A549 (cell line): Measurements from ENCODE around the gene DPEP2.

ENCODE experiments used
- NFE2L2 ChIP-seq: fragments of 150-350 bp; conservative IDR thresholded peaks from 2 replicates; pipeline ENCODE4 v1.6.1; 2014; ENCODE audit warnings: low read length
- TF ChIP-seq, protein P1 (sequence below): fragments of >200 bp; sonication (Bioruptor Twin); formaldehyde crosslinking; IDR thresholded peaks from 3 replicates; pipeline ENCODE4 v1.5.1; 2016
- TF ChIP-seq, protein P2 (sequence below): IDR thresholded peaks from 2 replicates; pipeline ENCODE4 v1.6.1; 2012

DNA sequence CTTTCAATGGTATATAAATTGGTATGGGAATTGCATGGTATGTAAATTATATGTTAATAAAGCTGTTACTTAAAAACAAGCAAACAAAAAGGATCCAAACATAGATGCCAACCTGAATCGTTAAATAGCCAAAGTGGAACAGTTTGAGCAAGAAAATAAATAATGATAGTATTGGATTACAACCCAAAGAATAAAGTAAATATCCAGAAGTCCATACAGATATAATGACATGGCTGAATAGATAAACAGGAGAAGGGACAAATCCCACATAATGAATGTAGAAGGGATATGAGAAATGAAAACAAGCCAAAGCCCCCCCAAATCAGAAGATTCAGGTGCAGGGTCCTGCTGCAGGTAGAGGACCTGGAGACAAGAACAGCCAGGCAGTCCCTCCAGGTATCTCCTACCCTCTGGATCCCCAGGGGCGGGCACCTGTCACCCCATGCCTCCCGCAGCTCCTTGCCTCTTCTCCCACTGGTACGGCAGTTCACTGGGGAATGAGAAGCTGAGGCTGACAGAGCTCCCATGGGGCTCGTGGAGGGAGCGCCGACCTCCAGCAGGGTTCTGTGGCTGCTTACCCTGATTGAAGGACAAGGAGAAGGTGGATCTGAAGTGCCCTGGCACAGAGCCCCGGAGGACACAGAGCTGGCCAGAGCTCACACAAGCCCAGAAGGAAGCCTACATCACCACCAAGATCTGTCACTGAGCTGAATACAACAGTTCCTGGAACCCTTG lies 45.5 kb downstream of the DPEP2 start:
- TF ChIP-seq, protein P1, sequence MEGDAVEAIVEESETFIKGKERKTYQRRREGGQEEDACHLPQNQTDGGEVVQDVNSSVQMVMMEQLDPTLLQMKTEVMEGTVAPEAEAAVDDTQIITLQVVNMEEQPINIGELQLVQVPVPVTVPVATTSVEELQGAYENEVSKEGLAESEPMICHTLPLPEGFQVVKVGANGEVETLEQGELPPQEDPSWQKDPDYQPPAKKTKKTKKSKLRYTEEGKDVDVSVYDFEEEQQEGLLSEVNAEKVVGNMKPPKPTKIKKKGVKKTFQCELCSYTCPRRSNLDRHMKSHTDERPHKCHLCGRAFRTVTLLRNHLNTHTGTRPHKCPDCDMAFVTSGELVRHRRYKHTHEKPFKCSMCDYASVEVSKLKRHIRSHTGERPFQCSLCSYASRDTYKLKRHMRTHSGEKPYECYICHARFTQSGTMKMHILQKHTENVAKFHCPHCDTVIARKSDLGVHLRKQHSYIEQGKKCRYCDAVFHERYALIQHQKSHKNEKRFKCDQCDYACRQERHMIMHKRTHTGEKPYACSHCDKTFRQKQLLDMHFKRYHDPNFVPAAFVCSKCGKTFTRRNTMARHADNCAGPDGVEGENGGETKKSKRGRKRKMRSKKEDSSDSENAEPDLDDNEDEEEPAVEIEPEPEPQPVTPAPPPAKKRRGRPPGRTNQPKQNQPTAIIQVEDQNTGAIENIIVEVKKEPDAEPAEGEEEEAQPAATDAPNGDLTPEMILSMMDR = no peak
- TF ChIP-seq NFE2L2 = no peak
- TF ChIP-seq, protein P2, sequence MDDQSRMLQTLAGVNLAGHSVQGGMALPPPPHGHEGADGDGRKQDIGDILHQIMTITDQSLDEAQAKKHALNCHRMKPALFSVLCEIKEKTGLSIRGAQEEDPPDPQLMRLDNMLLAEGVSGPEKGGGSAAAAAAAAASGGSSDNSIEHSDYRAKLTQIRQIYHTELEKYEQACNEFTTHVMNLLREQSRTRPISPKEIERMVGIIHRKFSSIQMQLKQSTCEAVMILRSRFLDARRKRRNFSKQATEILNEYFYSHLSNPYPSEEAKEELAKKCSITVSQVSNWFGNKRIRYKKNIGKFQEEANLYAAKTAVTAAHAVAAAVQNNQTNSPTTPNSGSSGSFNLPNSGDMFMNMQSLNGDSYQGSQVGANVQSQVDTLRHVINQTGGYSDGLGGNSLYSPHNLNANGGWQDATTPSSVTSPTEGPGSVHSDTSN = no peak
